Stimulated activated CD8-positive, alpha-beta memory T cell treated with anti-CD3 and anti-CD28 coated beads, Interleukin-15, amount 100 ng/mL, for 24 hours (primary cell): Measurements from ENCODE around the gene USP25.

Experiments
- DNase-seq: peaks from one replicate; pipeline ENCODE4 v3.0.0-alpha.2; 2020; ENCODE audit warnings: low read depth

USP25 gene, protein sequence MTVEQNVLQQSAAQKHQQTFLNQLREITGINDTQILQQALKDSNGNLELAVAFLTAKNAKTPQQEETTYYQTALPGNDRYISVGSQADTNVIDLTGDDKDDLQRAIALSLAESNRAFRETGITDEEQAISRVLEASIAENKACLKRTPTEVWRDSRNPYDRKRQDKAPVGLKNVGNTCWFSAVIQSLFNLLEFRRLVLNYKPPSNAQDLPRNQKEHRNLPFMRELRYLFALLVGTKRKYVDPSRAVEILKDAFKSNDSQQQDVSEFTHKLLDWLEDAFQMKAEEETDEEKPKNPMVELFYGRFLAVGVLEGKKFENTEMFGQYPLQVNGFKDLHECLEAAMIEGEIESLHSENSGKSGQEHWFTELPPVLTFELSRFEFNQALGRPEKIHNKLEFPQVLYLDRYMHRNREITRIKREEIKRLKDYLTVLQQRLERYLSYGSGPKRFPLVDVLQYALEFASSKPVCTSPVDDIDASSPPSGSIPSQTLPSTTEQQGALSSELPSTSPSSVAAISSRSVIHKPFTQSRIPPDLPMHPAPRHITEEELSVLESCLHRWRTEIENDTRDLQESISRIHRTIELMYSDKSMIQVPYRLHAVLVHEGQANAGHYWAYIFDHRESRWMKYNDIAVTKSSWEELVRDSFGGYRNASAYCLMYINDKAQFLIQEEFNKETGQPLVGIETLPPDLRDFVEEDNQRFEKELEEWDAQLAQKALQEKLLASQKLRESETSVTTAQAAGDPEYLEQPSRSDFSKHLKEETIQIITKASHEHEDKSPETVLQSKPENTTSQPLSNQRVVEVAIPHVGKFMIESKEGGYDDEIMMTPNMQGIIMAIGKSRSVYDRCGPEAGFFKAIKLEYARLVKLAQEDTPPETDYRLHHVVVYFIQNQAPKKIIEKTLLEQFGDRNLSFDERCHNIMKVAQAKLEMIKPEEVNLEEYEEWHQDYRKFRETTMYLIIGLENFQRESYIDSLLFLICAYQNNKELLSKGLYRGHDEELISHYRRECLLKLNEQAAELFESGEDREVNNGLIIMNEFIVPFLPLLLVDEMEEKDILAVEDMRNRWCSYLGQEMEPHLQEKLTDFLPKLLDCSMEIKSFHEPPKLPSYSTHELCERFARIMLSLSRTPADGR

DNA sequence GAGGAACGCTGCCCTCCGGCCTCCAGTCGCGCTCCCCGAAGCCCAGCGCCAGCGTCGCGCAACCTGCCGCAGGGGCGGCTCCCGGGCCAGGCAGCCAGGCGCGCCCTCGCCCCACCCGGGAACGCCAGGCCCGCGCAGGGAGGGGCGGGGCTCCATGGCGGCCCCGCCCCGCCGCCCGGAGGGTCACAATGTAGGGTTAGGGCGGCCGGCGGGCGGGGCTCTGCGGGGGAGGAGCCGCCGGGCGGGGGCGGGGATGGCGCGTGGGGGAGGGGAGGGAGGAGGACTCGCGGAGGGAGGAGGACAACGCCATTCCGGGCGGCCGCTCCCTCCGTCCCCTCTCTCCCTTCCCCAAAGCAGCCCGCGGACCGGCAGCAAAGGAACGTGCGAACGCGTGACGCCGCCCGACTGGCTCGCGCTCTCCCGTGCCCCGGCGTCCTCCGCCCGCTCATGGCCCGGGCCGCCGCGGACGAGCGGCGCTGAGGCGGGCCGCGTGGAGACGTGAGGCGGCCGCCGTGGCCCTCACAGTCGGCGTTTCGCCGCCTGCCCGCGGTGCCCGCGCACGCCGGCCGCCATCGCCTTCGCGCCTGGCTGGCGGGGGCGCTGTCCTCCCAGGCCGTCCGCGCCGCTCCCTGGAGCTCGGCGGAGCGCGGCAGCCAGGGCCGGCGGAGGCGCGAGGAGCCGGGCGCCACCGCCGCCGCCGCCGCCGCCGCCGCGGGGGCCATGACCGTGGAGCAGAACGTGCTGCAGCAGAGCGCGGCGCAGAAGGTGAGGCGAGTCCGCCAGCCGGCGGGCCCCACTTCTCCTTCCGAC lies at the start of gene USP25:
USP25 (plus strand) TSS at position 309 of the 810 bp plus-strand sequence; CDS start at position 721, 412 bp downstream.
- peak; percentile 73 for DNase-seq

DNA sequence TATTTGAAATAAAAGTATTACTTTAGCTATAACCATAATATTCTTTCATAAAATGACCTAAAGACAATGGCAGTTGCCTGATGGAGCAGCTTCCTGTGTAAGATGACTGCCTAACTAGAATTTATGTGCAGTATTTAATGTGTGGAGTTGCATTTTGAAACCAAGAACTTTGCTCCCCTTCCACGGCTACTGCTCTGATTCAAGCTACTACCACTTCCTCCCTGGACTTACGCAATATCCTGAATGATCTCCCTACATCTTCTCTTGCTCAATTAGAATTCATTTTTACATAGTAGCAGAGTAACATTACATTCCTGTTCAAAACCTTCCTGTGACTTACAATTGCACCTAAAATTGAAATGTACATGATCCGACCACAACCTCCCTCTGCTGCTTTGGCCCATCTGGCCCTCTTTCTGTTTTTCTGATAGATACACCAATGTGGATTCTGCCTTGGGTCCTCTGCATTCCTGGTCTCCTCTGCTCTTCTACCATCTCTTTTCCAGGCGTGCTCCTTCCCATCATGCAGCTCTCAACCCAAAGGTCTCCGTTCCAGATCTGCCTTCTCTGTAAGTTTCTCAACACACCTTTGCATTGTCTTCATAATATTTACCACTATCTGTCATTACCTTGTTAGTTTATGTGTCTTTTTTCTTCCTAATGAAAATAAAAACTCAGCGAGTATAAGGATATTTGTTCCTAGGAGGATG lies 47.4 kb upstream of the USP25 start:
- DNase-seq, result no peak

DNA sequence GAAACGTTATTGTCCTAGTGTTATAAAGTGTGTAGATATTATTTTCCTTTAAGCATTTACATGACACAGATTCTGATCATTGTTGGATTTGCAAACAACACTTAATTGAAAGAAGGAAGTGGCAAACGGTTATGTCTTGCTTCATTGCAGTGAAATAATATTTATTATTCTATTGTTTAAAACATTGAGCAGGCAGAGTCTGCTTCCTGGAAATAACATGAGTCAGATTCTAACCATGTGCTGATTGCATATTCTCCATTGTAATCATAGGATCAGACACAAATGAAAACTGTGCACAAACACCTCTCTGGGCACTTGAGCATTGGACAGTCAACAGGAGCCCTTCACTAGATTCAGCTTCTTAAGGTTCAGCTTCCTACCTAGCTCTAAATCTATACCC lies 46.8 kb upstream of the USP25 start:
- no peak for DNase-seq

DNA sequence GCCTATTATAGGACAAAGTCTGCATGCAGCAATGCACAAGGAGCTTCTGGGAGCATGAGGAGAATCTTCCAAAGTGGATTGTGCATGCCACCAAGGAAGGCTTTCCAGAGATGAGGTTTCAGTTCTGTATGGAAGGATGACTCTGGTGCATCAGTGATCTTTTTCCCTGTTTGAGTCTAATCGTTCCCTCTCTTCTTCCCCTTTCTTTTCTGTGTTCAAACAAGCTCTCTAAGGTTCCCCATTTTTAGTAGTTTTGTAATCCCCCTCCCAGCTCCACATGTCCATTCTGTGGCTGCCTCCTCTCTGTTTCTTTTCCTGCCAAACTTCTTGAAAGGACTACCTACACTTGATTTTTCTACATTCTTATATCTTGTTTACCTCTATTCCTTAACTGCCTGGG lies 43.3 kb upstream of the USP25 start:
- DNase-seq, result no peak

DNA sequence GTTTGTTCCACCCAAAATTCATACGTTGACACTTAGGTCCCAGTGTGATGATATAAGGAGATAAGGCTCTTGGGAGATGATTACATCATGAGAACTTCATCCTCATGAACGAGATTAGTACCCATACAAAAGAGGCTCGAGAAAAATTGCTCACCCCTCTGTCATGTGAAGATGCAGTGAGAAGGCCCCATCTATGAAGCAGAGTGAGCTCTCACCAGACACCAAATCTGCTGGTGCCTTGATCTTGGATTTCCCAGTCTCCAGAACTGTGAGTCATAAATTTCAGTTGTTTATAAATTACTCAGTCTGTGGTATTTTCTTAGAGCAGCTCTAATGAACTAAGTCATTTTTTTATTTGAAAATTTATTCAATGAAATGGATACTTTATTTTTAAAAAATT lies 42.6 kb upstream of the USP25 start:
- no peak for DNase-seq

DNA sequence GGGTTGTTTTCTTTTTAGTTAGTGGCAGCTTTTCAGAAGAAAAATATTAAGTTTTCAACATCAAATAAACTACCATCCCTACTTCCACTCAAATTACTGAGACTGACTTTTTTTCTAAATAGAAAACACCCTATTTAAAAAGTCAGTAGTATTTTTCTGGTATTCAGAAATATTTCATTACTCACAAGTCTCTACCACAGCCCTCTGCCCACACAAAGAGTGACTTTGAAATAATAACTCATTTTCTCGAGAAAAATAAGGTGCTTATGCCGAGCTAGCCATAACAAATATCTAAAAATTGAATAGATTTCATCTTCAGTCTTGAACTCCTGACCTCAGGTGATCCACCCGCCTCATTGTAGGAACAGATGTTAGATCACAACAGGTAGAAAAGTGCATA lies 41.8 kb upstream of the USP25 start:
- no peak for DNase-seq

DNA sequence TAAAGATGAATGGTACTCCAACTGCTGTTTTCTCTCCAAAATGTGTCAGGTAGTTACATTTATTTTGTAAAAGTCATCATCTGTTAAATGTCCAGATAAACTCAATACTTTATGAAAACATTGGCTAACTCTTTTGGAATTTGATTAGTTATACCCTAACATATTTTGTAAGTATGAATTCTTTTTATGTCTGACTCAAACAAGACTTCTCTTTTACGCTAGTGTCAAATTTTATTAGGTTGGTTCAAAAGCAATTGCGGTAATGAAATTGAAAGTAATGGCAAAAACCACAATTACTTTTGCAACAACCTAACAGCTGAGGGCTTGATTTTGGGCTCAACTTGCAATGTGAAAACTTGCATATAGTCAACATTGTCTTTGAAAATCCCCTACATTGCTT lies 41.0 kb upstream of the USP25 start:
- DNase-seq, result no peak

DNA sequence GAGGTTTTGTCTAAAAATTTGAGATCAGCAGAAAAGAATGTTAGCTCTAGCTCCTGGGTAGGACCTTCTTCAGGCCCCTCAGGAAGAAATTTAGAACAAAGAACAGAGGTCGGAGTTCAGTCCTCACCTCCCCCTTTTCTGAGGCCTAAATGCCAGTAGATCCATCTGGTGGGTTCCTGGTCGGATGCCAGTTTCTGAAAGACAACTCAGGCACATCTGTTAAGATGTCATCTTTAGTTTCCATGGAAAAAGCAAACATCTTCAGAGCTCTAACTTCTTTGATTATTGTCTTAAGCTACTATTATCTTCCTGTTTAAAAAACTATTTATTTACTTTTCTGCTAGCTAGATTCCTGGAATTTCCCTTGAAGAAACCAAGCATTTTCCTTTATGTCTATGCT lies 37.1 kb upstream of the USP25 start:
- no peak for DNase-seq

DNA sequence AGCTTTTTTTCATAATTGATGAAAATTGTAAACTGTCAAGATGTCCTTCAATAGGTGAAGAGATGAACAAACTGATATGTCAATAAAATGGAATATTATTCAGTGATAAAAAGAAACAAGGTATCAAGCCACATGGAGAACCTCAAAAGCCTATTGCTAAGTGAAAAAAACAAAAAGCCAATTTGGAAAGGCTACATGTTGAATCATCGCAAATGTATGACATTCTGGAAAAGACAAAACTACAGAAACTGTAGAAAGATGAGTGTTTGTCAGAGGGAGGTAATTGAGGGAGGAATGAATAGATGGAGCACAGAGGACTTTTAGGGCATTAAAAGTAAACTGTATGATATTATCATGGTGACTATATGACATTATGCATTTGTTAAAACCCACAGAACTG lies 34.5 kb upstream of the USP25 start:
- no peak for DNase-seq

DNA sequence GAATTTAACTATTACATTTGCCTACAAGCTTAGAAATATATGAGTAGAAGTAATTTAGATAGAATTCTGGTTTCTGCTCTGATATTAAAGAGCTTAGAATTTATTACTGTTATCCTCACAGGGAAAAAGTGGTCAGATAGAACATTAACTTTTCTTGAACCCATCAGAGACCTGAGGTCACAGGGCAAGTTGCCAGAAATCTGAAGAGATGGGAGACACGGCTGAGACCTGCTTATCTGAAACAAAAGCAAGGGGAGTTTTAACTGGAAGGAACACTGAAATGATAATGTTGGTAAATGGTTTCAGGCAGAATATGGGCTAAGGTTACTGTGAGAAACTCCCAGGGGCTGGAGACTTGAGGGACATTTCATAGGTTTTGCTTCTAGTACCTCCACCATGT lies 28.0 kb upstream of the USP25 start:
- DNase-seq, result no peak

DNA sequence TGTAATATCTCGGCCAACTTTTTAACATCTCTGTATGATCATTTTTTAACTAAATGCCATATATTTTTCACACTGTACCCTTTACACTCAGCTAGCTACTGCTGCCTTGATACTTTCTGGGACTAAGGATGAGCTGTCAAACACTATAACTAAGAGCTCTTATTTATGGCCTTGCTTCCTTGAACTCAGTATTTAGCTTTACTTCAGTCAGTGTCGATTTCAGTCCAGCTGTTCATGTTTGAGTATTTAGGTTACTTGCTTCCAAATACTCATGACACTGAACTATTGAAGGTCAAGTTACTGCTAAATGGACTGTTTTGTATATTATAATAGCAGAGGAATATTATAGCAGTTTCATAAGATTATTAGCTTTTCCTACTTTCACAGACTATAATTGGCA lies 25.9 kb upstream of the USP25 start:
- DNase-seq, result no peak

DNA sequence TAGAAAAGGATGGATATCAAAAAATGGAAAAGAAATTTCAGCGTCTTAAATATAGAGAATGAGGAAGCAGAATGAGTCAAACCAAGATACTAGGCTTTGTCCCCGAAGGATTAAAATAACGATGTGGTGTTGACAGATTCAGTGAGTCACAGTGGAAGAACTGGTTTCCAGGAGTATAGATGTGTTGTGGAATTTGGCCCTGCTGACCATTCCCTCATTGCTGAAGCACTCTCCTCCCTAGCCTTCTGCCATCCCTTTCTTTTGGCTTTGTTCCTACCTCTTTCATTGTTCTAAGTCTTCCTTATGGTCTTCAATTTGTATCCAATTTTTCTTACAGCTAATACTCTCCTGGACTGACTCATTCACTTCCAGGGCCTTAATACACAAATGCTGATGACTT lies 23.1 kb upstream of the USP25 start:
- DNase-seq, result no peak

DNA sequence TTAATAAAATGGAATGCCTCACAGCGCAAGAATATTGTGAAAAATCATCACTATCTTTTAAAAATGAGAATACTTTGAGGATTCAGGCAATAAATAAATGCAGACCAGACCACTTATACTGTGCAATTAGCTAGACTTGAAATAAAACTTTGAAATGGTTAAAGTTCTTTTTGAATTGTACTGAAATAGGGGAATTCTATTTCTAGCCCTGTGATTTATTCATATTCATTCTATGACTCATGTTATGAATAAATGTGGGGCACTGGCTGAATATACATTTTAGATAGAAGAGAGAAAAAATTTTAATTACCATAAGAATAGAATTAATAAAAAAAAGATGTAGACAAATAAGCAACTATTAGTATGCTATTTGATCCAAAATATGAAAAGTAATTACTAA lies 16.4 kb upstream of the USP25 start:
- DNase-seq, result no peak

DNA sequence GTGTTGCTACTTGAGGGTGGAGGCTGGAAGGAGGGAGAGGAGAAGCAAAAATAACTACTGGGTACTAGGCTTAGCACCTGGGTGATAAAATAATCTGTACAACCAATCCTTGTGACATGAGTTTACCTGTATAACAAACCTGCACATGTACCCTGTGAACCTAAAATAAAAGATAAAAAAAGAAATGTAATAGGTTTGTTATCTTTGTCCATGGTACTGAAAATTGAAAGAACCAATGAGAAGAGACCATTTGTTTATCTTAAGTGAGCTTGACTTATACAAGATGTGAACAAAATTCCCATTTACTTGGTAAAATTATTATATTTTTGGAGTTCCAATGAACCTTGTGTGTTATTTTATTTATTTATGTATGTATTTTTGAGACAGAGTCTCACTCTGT lies 11.1 kb upstream of the USP25 start:
- DNase-seq, result no peak

DNA sequence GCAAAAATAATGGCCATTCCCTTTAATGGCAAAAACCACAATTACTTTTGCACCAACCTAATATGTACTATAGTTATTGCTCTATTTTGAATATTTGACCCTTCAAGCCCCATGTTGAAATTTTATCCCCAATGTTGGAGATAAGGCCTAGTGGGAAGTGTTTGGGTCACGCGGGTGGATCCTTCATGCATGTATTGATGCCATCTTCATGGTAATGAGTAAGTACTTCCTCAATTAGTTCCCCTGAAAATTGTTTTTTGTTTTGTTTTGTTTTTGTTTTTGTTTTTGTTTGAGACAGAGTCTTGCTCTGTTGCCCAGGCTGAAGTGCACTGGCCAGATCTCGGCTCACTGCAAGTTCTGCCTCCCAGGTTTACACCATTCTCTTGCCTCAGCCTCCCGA lies 9.8 kb upstream of the USP25 start:
- no peak for DNase-seq

DNA sequence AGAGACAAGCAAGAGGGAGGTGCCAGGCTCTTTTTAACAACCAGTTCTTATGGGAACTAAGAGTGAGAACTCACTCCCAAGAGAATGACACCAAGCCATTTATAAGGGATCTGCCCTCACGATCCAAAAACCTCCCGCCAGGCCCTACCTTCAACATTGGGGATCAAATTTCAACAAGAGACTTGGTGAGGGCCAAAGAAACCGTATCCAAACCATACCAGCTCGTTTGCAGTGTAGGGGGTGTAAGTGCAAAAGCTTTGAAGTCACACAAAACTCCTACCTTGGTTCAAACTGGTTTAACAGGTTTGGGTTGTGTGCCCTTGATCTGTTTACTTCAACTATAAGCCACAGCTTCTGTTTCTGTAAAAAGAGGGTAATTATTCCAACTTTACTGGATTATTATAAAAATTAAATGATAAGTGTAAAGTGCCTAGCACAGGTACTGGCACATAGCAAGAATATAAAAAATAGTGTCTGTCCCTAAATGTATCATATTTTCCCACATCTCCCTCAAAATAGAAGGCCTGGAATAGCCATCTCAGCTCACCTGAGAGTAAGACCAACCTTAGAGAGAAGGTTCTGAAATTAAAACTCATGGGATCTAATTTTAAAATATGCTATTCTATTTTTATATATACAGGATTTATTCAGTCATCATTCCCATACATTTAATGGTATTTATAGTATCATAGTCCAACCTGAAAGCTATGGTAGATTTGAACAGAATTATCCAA lies 7.0 kb upstream of the USP25 start:
- no peak for DNase-seq

DNA sequence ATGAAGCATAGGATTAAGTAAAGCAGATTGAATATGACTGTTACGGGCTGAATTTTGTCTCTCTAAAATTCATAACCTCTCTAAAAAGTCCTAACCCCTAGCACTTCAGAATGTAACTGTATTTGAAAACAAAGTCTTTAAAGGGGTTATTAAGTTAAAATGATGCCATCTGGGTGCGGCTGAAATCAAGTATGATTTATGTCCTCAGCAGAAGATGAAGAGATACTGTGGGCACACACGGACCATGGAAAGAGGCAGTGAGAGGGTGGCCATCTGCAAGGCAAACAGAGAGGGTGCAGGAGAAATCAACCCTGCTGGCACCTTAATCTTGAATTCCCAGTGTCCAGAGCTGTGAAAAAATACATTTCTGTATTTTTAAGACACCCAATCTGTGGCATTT lies 3.8 kb upstream of the USP25 start:
- DNase-seq, result no peak

DNA sequence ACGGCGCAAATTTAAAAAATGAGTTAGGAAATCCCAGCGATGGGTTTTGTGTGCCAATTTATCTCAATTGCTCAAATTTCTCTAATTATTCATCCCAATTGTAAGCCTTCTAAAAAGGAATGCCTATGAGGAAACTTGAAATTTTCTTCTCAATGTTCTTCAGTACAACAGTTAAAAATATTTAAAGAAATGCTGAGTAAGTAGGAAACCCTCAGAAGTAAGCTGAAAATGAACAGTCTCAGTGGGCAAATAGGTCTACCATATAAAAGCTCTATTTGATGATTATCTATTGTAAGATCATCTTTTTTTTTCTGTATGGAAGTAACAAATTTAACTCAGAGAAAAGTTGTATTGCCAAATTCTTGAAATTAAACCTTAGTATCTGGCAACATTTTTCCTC lies 1.7 kb upstream of the USP25 start:
- DNase-seq, result no peak

DNA sequence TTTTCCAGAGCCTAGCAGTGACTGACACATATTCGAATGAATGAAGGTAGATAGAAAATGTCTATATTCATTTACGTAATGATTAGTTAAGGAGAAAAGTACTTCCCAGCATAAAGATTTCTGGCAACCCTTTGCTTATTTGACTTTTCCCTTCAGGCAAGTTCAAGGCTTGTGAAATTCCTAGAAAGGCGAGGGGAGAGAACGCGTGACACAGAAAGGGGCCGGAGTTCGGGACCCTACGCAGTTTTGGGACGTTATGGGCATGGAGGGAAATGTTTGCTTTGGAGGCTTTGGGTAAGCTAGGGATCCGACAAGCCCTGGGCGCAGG lies 472 bp upstream of the USP25 start:
- DNase-seq, result no peak

DNA sequence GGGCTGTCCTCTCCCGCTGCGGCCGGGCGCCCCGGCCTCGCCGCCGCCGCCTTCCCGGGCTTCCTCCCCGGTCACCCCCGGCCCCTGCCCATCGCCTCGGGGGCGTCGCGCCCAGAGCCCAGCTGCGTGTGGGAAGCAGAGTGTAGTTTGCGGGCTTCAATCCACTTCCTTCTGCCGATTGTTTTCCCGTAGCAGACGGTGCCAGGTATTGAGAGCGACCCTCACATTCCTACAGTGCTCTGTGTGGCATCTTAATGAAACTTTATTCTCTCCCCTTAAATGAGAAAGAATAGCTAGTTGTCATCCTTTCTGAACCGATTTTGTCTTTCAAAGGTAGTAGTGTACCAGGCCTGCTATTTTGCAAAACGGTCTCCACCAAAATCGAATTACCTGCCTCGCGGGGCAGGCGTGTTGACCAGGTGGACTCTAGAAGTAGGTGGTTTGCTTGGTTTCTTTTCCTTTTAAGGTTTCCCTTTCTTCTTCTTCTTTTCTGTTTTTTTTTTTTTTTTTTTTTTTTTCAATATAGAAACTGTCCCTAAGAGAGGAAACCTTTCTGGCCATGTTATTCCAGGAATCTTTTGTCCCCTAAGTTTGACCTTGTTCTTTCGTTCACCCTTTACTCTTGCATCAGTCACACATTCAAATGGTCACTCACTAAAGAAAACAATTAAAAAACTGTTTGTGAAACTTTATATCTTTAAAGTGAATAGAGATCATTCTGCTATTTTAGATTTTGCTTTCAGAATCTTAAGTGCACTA lies 881 bp downstream of the USP25 start:
- no peak for DNase-seq
